Esophagus muscularis mucosa (tissue), 4 donors: ENCODE measurements around the gene TANGO6. TPM values are rescaled to one million over a fixed set of nuclear protein-coding genes. Genes with fewer than 3 reads are reported as not detected.
"Not testable (repeated sequence)": the region's sequence is repeated elsewhere in the genome, so short reads cannot be mapped to it uniquely, and the experiment has no call there.

ENCODE experiments used
- DNase-seq: peaks from one replicate; pipeline ENCODE4 v3.0.0-alpha.2; 2017; ENCODE audit errors: extremely low spot score
- H3K27ac ChIP-seq, 4 donors: fragments of 200-600 bp; sonication (generic); replicated peaks in 1 of 4; 1 replicate in 3 of 4; 2 replicates in 1 of 4; pipeline ENCODE4 v1.5.1; 2016 to 2019; ENCODE audit warnings: mild to moderate bottlenecking in 1 of 4
- H3K27me3 ChIP-seq, 4 donors: fragments of 200-600 bp; sonication (generic); one replicate each; pipeline versions ENCODE4 v1.5.1 to v1.6.0; 2016 to 2019
- H3K36me3 ChIP-seq, 4 donors: fragments of 200-600 bp; sonication (generic); one replicate each; pipeline ENCODE4 v1.5.1; 2016 to 2019
- H3K4me1 ChIP-seq, 4 donors: fragments of 200-600 bp; sonication (generic); one replicate each; pipeline ENCODE4 v1.5.1; 2016 to 2019
- H3K4me3 ChIP-seq, 4 donors: fragments of 200-600 bp; sonication (generic); 1 replicate in 2 of 4; 2 replicates in 2 of 4; pipeline ENCODE4 v1.5.1; 2016 to 2019; ENCODE audit warnings: mild to moderate bottlenecking in 4 of 4, moderate library complexity in 1 of 4
- H3K9me3 ChIP-seq, 4 donors: fragments of 200-600 bp; sonication (generic); 1 replicate in 3 of 4; 2 replicates in 1 of 4; pipeline ENCODE4 v1.5.1; 2016 to 2019
- CTCF ChIP-seq, 3 experiments: fragments of 200-600 bp in 2 of 3; fragments of 450-650 bp in 1 of 3; sonication (generic) in 2 of 3; IDR thresholded peaks; one replicate each; pipeline ENCODE4 v1.5.1; 2017 to 2019; ENCODE audit warnings: antibody characterized with exemption in 3 of 3, mild to moderate bottlenecking in 2 of 3, moderate library complexity in 1 of 3
- EP300 ChIP-seq: sonication (generic); formaldehyde crosslinking; IDR thresholded peaks from one replicate; pipeline ENCODE4 v1.6.1; 2017; ENCODE audit warnings: antibody characterized with exemption
- POLR2A ChIP-seq: fragments of 450-650 bp; IDR thresholded peaks from one replicate; pipeline ENCODE4 v1.6.1; 2017; ENCODE audit warnings: antibody characterized with exemption, moderate library complexity, mild to moderate bottlenecking, low read depth
- POLR2AphosphoS5 ChIP-seq, 2 donors: sonication (generic); formaldehyde crosslinking; IDR thresholded peaks; one replicate each; pipeline ENCODE4 v1.6.1; 2017; ENCODE audit warnings: antibody characterized with exemption in 2 of 2
- WGBS: methylation state at CpG from one replicate; pipeline ENCODE4 v1.1.5; 2018; 5-methylcytosine and 5-hydroxymethylcytosine counted together
- intact Hi-C: fragments of 100-400 bp; cut with DNase I; formaldehyde crosslinking; loops from one replicate; pipeline ENCODE4 v1.15.1; 2023
- total RNA-seq, 4 donors: library from RNA; depleted of rRNA; stranded (reverse); fragments of >200 nt; gene quantifications; one replicate each; pipeline versions ENCODE4 v1.1.0 to v1.2.1, GENCODE V29; 2016

The TANGO6 gene
- total RNA-seq, 4 donors from 2014 or later = 15.7 to 21.3 (median 18.3) TPM

GRCh38 chr16:68833251-68833650, 10.1 kb upstream of the TANGO6 start:
- no peaks in the 10 kb centered on the region for H3K36me3 ChIP-seq
- H3K27me3 ChIP-seq = no peaks in the 10 kb centered on the region
- no peak for TF ChIP-seq POLR2A
- no peak for TF ChIP-seq EP300
- TF ChIP-seq POLR2AphosphoS5 (IDR thresholded peaks at IDR 0.05) = no peak
- no peak for TF ChIP-seq CTCF (IDR thresholded peaks at IDR 0.05)
- no peak for DNase-seq
- no peaks in the 10 kb centered on the region for H3K9me3 ChIP-seq
- H3K4me1 ChIP-seq = no peaks in the 10 kb centered on the region
- H3K27ac ChIP-seq = no peak overlapping the region
- WGBS = 89% methylated on average over 14 of the region's 14 CpGs
- intact Hi-C loops = no loop called here
- no peak overlapping the region for H3K4me3 ChIP-seq

- intact Hi-C loops = no loop called here
- H3K9me3 ChIP-seq = no peaks in the 10 kb centered on the region
- no peaks in the 10 kb centered on the region for H3K4me1 ChIP-seq
- no peak for DNase-seq
- no peak overlapping the region for H3K4me3 ChIP-seq
- no peaks in the 10 kb centered on the region for H3K27me3 ChIP-seq
- H3K27ac ChIP-seq = no peak overlapping the region
- no peak for TF ChIP-seq POLR2A
- no peak for TF ChIP-seq CTCF (IDR thresholded peaks at IDR 0.05)
- TF ChIP-seq POLR2AphosphoS5 (IDR thresholded peaks at IDR 0.05) = no peak
- no peak for TF ChIP-seq EP300
- 84% methylated on average over 1 of the region's 1 CpG for WGBS
- no peaks in the 10 kb centered on the region for H3K36me3 ChIP-seq
Measured at GRCh38 chr16:68834550-68834949, 8.8 kb upstream of the TANGO6 start.

GRCh38 chr16:68835970-68836369, 7.4 kb upstream of the TANGO6 start:
- Histone ChIP-seq H3K27me3 (no peaks in the 10 kb centered on the region), H3K27ac (no peak overlapping the region), H3K4me3 (no peak overlapping the region), H3K9me3 (no peaks in the 10 kb centered on the region), H3K36me3 (no peaks in the 10 kb centered on the region), H3K4me1 (no peaks in the 10 kb centered on the region)
- DNase-seq = no peak
- no peak for TF ChIP-seq POLR2A
- WGBS = 79% methylated on average over 5 of the region's 5 CpGs
- intact Hi-C loops = no loop called here

- Histone ChIP-seq H3K4me3 (no peak overlapping the region), H3K27ac (no peak overlapping the region), H3K27me3 (no peaks in the 10 kb centered on the region), H3K9me3 (no peaks in the 10 kb centered on the region), H3K4me1 (peaks cover 0 to 15% (median 13%) of the 10 kb centered on the region in 4 donors), H3K36me3 (no peaks in the 10 kb centered on the region)
- intact Hi-C loops = loop anchor here (10.0 kb wide), 2 partner anchors 65 to 305 kb away; partner anchors contain the start of gene ZFP90
- WGBS = 69% methylated on average over 4 of the region's 4 CpGs
- no peak for DNase-seq
- TF ChIP-seq POLR2AphosphoS5 (IDR thresholded peaks at IDR 0.05) = no peak
- TF ChIP-seq CTCF (IDR thresholded peaks at IDR 0.05) = no peak
- no peak for TF ChIP-seq POLR2A
- TF ChIP-seq EP300 = no peak
Measured at GRCh38 chr16:68839831-68840230, 3.5 kb upstream of the TANGO6 start.

GRCh38 chr16:68842964-68843481, 308 bp upstream of the TANGO6 start:
- DNase-seq, H3K36me3 ChIP-seq, H3K27me3 ChIP-seq, H3K9me3 ChIP-seq: not testable (repeated sequence)
- WGBS = 61% methylated on average over 23 of the region's 23 CpGs
- Histone ChIP-seq H3K4me1 (peaks cover 0 to 22% (median 20%) of the 10 kb centered on the region in 4 donors), H3K4me3 (peak overlapping the region; percentile 71 to 93 (median 87)), H3K27ac (peak overlapping the region; percentile 83 to 91 (median 86))
- intact Hi-C loops = loop anchor here (10.0 kb wide), 2 partner anchors 62 to 308 kb away; partner anchors contain the start of gene ZFP90

- H3K4me1 ChIP-seq = peaks cover 0 to 22% (median 20%) of the 10 kb centered on the region in 4 donors
- DNase-seq = no peak
- H3K9me3 ChIP-seq = no peaks in the 10 kb centered on the region
- no peaks in the 10 kb centered on the region for H3K27me3 ChIP-seq
- TF ChIP-seq POLR2AphosphoS5 (IDR thresholded peaks at IDR 0.05) (no peak), EP300 (no peak), CTCF (IDR thresholded peaks at IDR 0.05) (no peak), POLR2A (no peak)
- intact Hi-C loops = loop anchor here (10.0 kb wide), 2 partner anchors 61 to 309 kb away; partner anchors contain the start of gene ZFP90
- peak overlapping the region; percentile 83 to 91 (median 86) for H3K27ac ChIP-seq
- 7% methylated on average over 6 of the region's 6 CpGs for WGBS
- H3K4me3 ChIP-seq = peak overlapping the region; percentile 71 to 93 (median 87)
- H3K36me3 ChIP-seq = no peaks in the 10 kb centered on the region
Measured at GRCh38 chr16:68844211-68844564, 857 bp downstream of the TANGO6 start.
